GM19238 (cell line): ENCODE data around the gene NKX6-2.
"Not testable (repeated sequence)": the region's sequence is repeated elsewhere in the genome, so short reads cannot be mapped to it uniquely, and the experiment has no call there.

ENCODE experiments used
- DNase-seq: peaks from one replicate; pipeline ENCODE4 v3.0.0; 2011; ENCODE audit warnings: low spot score; ENCODE audit not compliant: insufficient read length

The NKX6-2 gene

GRCh38 chr10:132785723-132786475 is at the start of gene NKX6-2:
Gene NKX6-2 (minus strand): TSS chr10:132786147. CDS start chr10:132785948, 199 bp downstream.
- DNase-seq, result no peak

- DNase-seq, result no peak
These were observed 49.2 kb upstream of the NKX6-2 start for GRCh38 chr10:132834891-132835847.

DNA sequence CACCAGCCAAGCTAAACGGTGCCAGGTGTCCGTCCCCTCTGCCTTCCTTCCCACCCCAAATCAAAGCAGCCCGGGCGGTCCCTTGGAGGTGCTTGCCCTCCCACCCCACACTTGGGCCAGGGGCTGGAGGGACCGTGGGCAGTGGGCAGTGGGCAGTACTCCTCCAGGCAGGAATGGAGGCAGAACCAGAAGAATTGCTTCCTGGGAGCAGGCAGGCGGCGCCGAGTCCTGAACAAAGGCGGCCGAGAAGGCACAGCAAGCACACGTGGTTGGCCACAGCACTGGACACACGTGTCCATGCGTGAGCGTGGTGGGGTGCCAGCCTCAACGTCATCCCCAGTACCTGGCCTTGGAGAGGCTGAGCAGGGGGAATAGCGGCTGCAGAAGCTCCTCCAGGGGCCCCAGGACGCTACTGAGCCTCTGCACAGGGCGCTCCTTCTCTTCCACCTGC is 48.4 kb upstream of the NKX6-2 start:
- no peak for DNase-seq

GRCh38 chr10:132833421-132834111 is 47.6 kb upstream of the NKX6-2 start:
- no peak for DNase-seq

DNA sequence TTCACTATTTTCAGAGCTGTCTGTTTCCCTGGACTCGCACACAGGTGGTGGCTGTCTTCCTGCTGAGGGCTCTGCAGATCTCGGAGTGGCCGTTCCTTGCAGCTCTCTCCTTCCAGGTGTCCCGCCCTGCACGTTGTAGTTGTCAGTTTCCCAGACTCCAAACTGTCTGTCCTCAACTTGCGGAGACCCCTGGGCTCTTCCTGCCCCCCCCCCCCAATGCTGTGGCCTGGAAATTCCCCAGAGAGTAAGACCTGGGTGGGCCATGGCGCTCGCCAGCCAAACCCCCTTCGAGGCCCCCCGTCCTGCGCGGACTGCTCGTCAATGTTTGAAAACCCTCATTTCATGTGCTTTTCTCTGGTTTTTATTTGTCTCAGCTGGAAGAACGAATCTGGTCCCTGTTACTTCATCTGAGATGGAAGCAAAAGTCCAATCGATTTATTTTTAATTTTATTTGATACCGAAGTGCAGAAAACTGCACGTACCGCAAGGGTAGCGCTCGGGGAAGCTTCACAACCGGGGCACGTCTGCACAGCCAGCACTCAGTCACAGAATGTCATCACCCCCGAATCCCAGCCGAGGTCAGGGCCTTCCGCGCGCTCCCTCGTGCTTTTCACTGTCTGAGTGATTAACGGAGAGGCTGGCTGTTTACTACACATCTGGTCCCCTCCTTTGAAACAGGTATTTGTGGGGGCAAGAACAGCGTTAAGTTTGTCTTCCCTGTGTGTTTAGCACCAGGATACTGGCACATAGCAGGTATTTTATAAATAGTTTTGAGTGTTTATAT is 46.4 kb upstream of the NKX6-2 start:
- DNase-seq, result no peak

DNA sequence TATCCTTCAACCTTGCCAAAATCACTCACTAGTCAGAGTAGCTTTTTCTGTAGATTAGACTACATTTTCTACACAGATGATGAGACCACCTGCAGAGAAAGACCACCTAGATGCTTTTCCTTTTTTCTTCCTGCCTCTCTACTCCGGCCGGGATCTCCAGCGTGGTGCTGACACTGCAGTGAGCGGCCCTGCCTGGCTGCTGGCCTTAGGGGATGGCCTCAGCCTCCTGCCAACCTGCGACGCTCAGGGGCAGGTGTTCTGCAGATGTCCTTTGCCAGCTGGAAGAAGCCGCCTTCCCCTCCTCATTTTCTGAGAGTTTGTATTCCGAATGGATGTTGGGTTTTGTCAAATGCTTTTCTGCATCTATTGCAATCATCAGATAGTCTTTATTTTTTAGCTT is 43.5 kb upstream of the NKX6-2 start:
- no peak for DNase-seq

DNA sequence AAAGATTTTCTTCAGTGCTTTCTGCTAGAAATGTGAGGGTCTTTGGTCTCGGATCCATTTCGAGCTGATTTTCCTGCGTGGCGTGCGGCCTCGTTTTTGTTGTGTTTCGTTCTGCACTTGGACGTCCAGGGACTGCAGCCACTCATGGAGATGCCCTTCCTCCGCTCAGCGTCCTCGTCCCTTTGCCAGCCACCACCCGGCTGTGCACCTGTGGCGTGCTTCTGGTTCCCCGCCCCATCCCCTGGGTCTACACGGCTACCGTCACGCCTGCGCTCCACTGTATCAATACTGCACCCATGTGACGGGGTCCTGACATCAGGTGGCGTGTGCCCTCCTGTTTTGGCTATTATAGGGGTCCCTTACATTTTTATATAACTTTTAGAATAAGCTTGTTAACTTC is 42.7 kb upstream of the NKX6-2 start:
- DNase-seq, result no peak

DNA sequence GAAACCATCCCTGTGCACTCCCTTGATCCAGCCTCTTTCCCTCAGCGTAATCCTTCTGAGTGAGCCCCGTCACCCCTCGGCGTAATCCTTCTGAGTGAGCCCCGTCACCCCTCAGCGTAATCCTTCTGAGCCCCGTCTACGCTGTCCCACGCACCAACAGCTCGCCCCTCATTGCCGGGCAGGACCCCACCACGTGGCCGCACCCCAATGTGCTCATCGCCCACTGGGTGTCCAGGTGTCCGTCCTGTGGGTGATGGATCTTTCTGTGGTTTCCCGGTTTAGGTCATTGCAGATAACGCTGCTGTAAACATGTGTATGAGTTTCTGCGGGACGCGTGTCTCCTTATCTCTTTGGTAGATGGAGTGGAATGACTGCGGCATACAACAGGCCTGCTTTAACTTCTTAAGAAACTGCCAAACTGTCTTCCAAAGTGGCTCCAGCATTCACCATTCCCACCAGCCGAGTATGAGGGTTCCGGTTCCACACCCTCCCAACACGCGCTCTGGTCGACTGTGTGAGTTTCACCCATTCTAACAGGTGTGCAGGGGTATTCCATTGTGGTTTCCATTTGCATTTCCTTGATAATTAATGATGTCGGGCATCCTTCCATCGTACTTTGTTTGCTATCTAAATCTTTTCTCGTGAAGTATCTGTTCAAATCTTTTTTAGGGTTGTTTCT is 42.1 kb upstream of the NKX6-2 start:
- no peak for DNase-seq

GRCh38 chr10:132827423-132827789 is 41.5 kb upstream of the NKX6-2 start:
- no peak for DNase-seq

- no peak for DNase-seq
These were observed 40.8 kb upstream of the NKX6-2 start for GRCh38 chr10:132826524-132827422.

DNA sequence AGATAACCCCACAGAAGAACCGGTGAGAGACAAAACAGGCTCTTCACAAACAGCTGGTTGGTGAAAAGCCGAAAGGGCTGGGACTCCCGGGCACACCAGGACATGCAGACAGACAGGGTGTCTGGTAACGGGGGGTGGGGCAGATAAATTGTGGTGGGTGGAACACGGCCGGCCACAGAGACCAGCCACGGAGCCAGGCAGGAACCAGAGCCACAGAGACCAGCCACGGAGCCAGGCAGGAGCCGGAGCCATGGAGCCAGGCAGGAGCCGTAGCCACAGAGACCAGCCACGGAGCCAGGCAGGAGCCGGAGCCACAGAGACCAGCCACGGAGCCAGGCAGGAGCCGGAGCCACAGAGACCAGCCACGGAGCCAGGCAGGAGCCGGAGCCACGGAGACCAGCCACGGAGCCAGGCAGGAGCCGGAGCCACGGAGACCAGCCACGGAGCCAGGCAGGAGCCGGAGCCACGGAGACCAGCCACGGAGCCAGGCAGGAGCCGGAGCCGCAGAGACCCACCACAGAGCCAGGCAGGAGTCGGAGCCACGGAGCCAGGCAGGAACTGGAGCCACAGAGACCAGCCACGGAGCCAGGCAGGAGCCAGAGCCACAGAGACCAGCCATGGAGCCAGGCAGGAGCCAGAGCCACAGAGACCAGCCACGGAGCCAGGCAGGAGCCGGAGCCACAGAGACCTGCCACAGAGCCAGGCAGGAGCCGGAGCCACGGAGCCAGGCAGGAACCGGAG is 40.0 kb upstream of the NKX6-2 start:
- DNase-seq, result not testable (repeated sequence)

DNA sequence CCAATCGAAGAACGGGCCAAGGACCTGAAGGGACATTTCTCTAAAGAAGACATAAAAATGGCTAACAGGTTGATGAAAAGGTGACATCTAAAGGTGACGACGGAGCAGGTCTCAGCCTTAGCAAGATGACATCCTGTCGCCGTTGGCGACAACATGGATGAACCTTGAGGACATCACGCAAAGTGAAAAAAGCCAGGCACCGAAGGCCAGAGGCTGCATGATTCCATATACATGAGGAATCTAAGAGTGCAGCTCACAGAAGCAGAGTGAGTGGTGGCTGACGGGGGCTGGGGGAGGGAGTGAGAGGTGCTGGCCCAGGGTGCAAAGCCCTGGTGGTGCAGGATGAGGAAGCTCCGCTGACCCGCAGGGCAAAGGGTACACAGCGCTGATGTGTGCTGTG is 34.1 kb upstream of the NKX6-2 start:
- no peak for DNase-seq

- no peak for DNase-seq
These were observed 31.8 kb upstream of the NKX6-2 start for GRCh38 chr10:132817701-132818211.

GRCh38 chr10:132816718-132817117 is 30.8 kb upstream of the NKX6-2 start:
- DNase-seq, result no peak

GRCh38 chr10:132815168-132815857 is 29.4 kb upstream of the NKX6-2 start:
- DNase-seq, result no peak

GRCh38 chr10:132814469-132814856 is 28.5 kb upstream of the NKX6-2 start:
- DNase-seq, result no peak

DNA sequence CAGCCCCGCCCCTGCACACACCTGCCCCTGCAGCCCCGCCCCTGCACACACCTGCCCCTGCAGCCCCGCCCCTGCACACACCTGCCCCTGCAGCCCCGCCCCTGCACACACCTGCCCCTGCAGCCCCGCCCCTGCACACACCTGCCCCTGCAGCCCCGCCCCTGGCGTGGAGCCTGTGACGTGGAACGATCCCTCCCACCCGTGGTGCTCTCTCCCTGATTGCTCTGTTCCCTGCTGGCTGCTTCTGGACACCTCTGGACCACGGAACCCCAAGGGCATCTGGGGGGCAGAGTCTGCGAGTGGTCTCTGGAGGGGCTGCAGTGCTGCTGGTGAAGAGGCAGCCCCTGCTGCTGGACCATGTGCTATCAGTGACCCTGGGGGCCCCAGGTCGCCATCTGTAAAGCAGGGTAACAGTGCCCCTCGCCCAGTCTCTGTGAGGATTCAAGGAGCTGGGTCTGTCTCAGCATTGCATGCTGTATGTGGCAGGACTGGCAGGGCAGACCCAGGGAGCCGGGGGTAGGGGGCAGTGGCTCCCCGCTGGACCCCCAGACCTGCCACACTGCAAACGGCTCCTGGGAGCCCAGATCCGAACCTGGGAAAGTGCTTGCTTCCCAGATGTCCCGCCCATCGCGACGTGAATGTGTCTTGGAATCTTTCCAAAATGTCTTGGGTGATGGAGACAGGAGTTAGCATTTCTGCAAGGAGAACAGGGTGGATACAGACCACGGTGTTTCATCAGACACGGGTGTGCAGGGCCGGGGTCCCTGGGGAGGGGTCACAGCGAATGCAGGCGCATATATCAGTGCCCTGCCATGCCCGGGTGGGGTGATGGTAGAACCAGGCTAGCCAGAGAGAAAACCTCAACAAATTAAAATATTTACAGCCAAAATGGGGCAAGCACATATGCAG is 27.9 kb upstream of the NKX6-2 start:
- no peak for DNase-seq
